G401 (cell line): ENCODE measurements around the gene RET. TPM values are rescaled to one million over a fixed set of nuclear protein-coding genes. Genes with fewer than 3 reads are reported as not detected.

Experiments used
- DNase-seq: peaks from one replicate; pipeline ENCODE4 v3.0.0-alpha.2; 2015; ENCODE audit warnings: low spot score
- in situ Hi-C: cut with HindIII; loops from 2 replicates; pipeline ENCODE4 v1.10.0; 2016; ENCODE audit warnings: low sequenced_read_pairs, mixed read lengths
- total RNA-seq: library from RNA; depleted of rRNA; stranded (reverse); fragments of >200 nt; shearing (Covaris generic); gene quantifications from 2 replicates; pipeline ENCODE4 v1.2.3, GENCODE V29; 2014; rRNA removed

Gene RET
- total RNA-seq = 0.03 TPM in 1 of 2 replicates, not detected in the other

GRCh38 chr10:43076876-43077420 lies at the start of gene RET:
Gene RET, plus strand, starts transcription at chr10:43077069. Its CDS starts 190 bp downstream, at chr10:43077259.
- DNase-seq = peak; percentile 36
- in situ Hi-C loops = no loop called here

GRCh38 chr10:43027331-43027955 lies 49.4 kb upstream of the RET start:
- no peak for DNase-seq
- in situ Hi-C loops = no loop called here

GRCh38 chr10:43028143-43028542 lies 48.7 kb upstream of the RET start:
- DNase-seq = no peak
- in situ Hi-C loops = no loop called here

- in situ Hi-C loops = no loop called here
- no peak for DNase-seq
Measured at GRCh38 chr10:43029043-43029442, 47.8 kb upstream of the RET start.

GRCh38 chr10:43032613-43033012 lies 44.3 kb upstream of the RET start:
- in situ Hi-C loops = no loop called here
- DNase-seq = no peak

GRCh38 chr10:43035800-43036199 lies 41.1 kb upstream of the RET start:
- in situ Hi-C loops = no loop called here
- no peak for DNase-seq

GRCh38 chr10:43036481-43037428 lies 40.1 kb upstream of the RET start:
- DNase-seq = no peak
- in situ Hi-C loops = no loop called here

- in situ Hi-C loops = no loop called here
- no peak for DNase-seq
Measured at GRCh38 chr10:43037440-43037839, 39.4 kb upstream of the RET start.

GRCh38 chr10:43037942-43038782 lies 38.7 kb upstream of the RET start:
- DNase-seq = no peak
- in situ Hi-C loops = no loop called here

- DNase-seq = no peak
- in situ Hi-C loops = no loop called here
Measured at GRCh38 chr10:43038783-43039623, 37.9 kb upstream of the RET start.

- no peak for DNase-seq
- in situ Hi-C loops = no loop called here
Measured at GRCh38 chr10:43039624-43040481, 37.0 kb upstream of the RET start.

- in situ Hi-C loops = no loop called here
- DNase-seq = no peak
Measured at GRCh38 chr10:43040482-43041256, 36.2 kb upstream of the RET start.

- no peak for DNase-seq
Measured at GRCh38 chr10:43041422-43042342, 35.2 kb upstream of the RET start.

GRCh38 chr10:43042503-43043341 lies 34.1 kb upstream of the RET start:
- no peak for DNase-seq
- in situ Hi-C loops = no loop called here

More at GRCh38 chr10:43041422-43042342, 35.2 kb upstream of the RET start:
- in situ Hi-C loops = no loop called here

GRCh38 chr10:43043342-43043772 lies 33.5 kb upstream of the RET start:
- no peak for DNase-seq
- in situ Hi-C loops = no loop called here
